PFSK-1 (cell line): Measurements from ENCODE around the gene CCDC61.

ENCODE experiments used
- FOXP2 ChIP-seq: optimal IDR thresholded peaks from 2 replicates; pipeline ENCODE3; 2011; ENCODE audit warnings: borderline replicate concordance, control low read depth, inconsistent platforms; ENCODE audit not compliant: insufficient read depth; ENCODE audit errors: extremely low read length, extremely low read depth
- POLR2AphosphoS5 ChIP-seq: IDR thresholded peaks from 2 replicates; pipeline ENCODE4 v1.6.1; 2012; ENCODE audit warnings: low read depth, mild to moderate bottlenecking, control low read depth, low read length, moderate library complexity
- REST ChIP-seq, 2 experiments: IDR thresholded peaks; 2 replicates each; pipeline versions ENCODE4 v1.6.1 to v1.8.0; 2011 to 2012; ENCODE audit warnings: low read depth in 2 of 2, low read length in 2 of 2, control low read depth in 1 of 2, inconsistent platforms in 1 of 2, mild to moderate bottlenecking in 1 of 2, moderate library complexity in 1 of 2; ENCODE audit not compliant: insufficient read depth in 1 of 2
- SIN3A ChIP-seq: IDR thresholded peaks from 2 replicates; pipeline ENCODE4 v1.6.1; 2012; ENCODE audit warnings: mild to moderate bottlenecking, low read length, moderate library complexity, borderline replicate concordance; ENCODE audit not compliant: insufficient read depth
- TAF1 ChIP-seq: IDR thresholded peaks from 2 replicates; pipeline ENCODE4 v1.6.1; 2012; ENCODE audit warnings: low read length, control low read depth, borderline replicate concordance; ENCODE audit not compliant: insufficient read depth

Gene CCDC61

GRCh38 chr19:46025835-46026234 lies 30.6 kb downstream of the CCDC61 start:
- no peak for TF ChIP-seq TAF1
- TF ChIP-seq REST (IDR thresholded peaks at IDR 0.05; ENCODE audit: insufficient read depth in 1 of 2, low read depth in 2 of 2, low read length in 2 of 2) = no peak
- TF ChIP-seq POLR2AphosphoS5 = no peak
- no peak for TF ChIP-seq FOXP2
- TF ChIP-seq SIN3A = no peak

- TF ChIP-seq TAF1 = no peak
- TF ChIP-seq SIN3A = no peak
These were observed 35.7 kb downstream of the CCDC61 start for GRCh38 chr19:46030812-46031550.

GRCh38 chr19:46031781-46032596 lies 36.7 kb downstream of the CCDC61 start:
- TF ChIP-seq SIN3A (no peak), TAF1 (no peak), POLR2AphosphoS5 (no peak), FOXP2 (no peak), REST (IDR thresholded peaks at IDR 0.05; ENCODE audit: insufficient read depth in 1 of 2, low read depth in 2 of 2, low read length in 2 of 2) (no peak)

- TF ChIP-seq REST (IDR thresholded peaks at IDR 0.05; ENCODE audit: insufficient read depth in 1 of 2, low read depth in 2 of 2, low read length in 2 of 2) (no peak), SIN3A (no peak), POLR2AphosphoS5 (no peak), TAF1 (no peak), FOXP2 (no peak)
These were observed 37.3 kb downstream of the CCDC61 start for GRCh38 chr19:46032597-46033025.

GRCh38 chr19:46033401-46033800 lies 38.1 kb downstream of the CCDC61 start:
- TF ChIP-seq REST (IDR thresholded peaks at IDR 0.05; ENCODE audit: insufficient read depth in 1 of 2, low read depth in 2 of 2, low read length in 2 of 2) (no peak), SIN3A (no peak), POLR2AphosphoS5 (no peak), FOXP2 (no peak), TAF1 (no peak)
